NCI-H446 (cell line): ENCODE data around the gene SYNPO2.
"Not testable (repeated sequence)": the region's sequence is repeated elsewhere in the genome, so short reads cannot be mapped to it uniquely, and the experiment has no call there.

Experiments
- DNase-seq, 2 experiments: peaks; one replicate each; lab custom pipeline; 2025; lab: John Stamatoyannopoulos, UW

Gene SYNPO2

DNA sequence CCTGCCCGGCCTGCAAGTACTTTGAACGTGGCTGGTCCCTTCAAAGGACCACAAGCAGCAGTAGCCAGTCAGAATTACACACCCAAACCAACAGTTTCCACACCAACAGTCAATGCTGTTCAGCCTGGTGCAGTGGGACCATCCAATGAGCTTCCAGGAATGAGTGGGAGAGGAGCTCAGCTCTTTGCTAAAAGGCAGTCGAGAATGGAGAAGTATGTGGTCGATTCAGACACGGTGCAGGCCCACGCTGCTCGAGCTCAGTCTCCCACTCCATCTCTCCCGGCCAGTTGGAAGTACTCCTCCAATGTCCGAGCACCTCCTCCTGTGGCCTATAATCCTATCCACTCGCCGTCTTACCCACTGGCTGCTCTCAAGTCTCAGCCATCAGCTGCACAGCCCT is 142.6 kb downstream of the SYNPO2 start:
- DNase-seq = no peak

- no peak for DNase-seq
Observed at GRCh38 chr4:119032921-119033685, 144.4 kb downstream of the SYNPO2 start.

DNA sequence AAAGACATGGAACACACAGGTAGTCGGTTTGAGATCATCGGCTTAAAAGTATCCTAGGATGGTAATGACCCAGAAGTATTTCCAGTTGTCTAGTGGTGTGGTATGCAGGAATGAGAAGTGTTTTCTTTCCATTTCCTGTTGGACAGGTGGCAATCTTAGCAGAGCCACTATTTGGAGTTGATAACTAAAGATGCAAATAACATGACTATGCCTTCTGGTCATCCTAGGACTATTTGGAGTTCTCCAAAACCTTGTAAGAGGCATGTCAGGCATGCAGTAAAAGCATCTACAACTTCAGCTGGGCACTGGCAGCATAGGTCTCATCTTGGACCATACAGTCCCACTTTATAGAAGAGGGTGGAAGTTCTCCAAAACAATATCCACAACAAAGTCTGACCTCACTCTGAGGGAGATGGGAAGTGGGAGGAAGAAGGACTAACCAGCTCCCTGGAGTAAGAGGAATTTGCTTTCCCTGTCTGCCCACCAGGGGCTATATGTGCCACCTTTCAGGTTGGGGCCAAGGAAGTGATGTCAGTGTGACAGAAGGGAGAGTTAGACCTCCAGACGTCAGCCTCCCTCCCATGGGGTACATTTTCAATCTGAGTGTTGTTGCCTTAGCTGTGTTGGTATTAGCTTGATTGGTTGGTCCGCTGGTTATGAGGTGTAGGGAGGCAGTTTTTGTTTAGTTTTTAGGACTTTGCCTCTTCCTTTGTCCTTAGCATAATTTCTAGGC is 145.8 kb downstream of the SYNPO2 start:
- DNase-seq = no peak

- DNase-seq = no peak
Observed at GRCh38 chr4:119035951-119036737, 147.5 kb downstream of the SYNPO2 start.

DNA sequence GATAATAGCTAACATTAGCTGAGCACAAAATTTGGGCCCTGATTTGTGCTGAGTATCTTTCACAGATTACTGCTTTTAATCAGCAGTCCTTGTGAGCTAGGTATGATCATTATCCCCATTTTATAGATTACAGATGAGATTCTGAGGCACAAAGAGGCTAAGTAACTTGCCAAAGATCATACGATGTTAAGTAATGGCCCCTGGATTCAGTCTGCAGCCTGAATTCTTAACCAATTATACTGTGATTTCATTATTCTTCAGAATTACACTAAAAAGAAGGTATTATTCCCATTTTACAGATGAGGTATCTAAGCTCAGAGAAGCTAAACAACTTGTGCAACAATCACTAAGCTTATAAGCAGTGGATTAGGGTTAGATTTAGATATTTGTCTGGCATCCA is 149.1 kb downstream of the SYNPO2 start:
- no peak for DNase-seq

- no peak for DNase-seq
Observed at GRCh38 chr4:119038116-119038841, 149.6 kb downstream of the SYNPO2 start.

DNA sequence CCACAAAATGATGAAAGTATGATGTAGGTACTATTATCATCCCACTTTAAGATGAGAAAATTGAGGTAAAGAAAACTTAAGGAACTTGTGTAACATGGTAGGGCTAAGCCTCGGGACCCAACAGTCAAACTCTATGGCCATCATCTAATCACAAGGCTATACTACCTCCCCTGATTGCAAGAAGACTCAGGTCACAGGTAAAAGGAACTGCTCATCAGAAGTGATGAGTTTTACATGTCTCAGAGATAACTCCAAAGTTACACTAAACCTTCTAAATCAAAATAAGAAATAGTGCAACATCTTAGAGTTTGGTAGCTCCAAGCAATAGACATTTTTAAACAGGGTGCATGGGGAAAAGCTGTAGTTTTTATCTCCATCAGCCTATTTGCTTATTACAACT is 150.5 kb downstream of the SYNPO2 start:
- no peak for DNase-seq

DNA sequence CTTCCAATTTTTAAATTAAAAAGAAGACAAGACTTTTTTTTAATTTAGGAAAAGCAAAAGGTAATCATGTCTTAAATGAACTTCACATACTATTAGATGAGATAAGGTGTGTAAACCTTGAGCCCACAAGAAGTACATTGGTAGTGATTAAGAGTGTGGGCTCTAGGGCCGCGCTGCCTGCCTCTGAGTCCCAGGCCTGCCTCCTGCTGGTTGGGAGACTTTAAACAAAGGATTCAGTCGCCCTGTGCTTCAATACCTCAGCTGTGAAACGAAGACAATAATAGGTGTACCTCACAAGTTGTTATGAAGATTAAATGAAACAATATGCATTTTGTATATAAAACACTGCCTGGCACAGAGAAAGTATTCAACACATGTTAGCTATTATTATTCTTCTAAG is 151.1 kb downstream of the SYNPO2 start:
- DNase-seq = no peak

- DNase-seq = no peak
Observed at GRCh38 chr4:119040261-119040660, 151.6 kb downstream of the SYNPO2 start.

GRCh38 chr4:119040694-119041185 is 152.1 kb downstream of the SYNPO2 start:
- no peak for DNase-seq

DNA sequence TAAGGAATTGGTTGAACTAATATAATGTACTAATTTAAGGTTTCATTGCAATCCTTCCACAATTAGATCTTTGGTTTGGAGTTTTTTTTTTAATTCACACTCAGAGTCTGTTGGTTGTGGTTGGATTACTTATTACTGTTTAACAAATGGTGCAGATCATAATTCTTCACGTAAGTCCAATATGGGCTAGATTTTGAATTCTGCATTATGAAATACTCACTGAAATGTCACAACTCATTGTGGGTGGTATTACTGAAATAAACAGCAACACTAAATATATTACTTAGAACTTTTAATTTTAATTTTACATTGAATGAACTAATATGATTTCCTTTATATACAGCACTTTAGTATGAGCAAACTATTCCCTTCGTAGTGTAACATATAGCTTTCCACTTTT is 152.7 kb downstream of the SYNPO2 start:
- DNase-seq = no peak

DNA sequence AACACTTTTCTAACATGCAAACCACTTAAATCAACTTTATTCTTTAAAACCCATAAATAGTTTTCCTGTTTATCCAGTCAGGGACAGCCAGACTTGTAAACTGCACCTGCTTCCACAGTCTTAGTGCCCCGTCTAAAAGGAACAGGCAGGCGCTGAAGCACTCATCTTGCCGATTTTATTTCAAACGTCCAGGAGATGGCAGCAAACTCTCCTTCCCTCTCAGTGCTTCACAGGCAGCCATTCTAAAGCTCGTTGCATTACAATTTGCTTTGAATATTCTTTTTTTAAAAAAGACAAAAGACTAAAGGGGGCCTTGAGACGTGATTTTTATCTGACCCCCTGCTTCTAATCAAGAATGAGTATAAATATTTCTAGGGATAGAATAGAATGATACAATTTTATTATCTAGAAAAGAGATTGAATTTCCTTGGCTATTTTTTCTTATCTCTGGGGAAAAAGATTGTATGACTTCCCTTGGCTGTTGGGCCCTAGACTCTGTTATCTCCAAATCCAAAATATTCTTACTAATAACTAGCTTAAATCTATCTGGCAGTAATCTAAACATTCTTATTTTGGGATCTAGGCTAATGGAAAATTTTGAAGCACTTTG is 153.4 kb downstream of the SYNPO2 start:
- peak; percentile 39 to 64 for DNase-seq

DNA sequence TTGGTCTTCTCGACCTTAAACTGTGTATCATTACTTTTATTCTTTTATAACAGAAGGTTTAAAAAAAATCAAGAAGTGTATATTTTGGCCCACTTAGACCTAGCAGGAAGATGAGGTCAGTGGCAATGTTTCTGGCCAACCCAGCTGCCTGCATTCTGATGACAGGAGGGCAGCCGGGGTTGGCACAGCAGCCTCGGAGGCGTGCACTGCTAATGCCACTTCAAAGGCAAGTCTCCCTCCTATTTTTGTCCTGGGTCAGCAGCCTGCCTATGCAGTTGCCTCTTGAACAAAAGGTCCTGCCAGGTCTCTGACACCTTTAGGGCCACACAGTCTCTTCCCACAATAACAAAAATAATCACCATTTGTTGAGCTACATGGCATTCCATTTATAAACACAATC is 157.6 kb downstream of the SYNPO2 start:
- DNase-seq = no peak

DNA sequence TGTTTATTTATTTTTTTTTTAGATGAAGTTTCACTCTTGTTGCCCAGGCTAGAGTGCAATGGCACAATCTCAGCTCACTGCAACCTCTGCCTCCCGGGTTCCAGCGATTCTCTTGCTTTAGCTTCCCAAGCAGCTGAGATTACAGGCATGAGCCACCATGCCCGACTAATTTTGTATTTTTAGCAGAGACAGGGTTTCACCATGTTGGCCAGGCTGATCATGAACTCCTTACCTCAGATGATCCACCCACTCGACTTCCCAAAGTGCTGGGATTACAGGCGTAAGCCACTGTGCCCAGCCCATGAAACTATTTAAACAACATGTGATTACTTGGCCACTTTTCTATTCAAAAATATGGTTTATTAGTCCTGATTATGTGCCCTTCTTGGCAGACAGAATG is 158.4 kb downstream of the SYNPO2 start:
- not testable (repeated sequence) for DNase-seq

GRCh38 chr4:119048446-119048845 is 159.8 kb downstream of the SYNPO2 start:
- no peak for DNase-seq

DNA sequence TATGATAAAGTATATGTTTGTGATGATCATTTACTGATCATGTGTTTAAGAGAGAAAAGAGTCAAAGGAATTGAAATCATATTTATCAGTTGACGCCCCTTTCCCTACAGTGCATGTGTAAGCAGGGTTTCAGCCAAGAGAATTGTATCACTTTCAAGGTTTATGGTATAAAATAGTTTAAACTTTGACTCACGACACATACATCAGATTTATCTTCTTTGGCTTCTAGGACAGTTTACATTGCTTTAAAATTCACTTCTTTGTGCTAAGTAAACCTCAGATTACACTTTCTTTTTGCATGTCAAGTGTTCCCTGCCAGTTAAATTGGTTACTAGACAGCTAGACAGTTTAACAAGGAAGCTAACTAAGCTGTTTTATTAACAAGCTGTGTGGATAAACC is 160.7 kb downstream of the SYNPO2 start:
- no peak for DNase-seq

DNA sequence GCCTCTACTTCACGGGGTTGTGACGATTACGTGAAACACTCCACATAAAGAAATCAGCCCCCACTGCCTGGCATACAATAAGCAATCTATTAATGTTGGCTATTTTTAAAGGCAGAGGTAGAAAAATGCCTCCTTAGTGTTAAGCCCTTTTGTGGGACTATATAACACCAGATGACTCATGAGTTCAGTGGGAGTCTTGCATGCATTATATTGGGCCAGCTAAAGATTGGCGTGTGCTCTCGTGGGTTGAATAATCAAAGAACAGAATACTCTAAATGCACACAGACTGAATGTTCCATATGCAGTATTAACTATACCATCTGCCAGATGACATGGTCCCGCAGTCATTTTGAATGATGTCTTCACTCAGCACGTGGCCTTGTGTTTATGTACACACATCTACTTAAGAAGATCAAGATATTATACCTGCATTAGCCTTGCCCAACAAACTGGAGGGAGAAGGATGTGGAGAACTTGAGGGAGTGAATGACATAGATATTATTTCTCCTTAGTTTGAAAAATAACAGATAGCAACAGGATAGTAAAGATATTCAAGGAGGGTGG is 162.0 kb downstream of the SYNPO2 start:
- no peak for DNase-seq

DNA sequence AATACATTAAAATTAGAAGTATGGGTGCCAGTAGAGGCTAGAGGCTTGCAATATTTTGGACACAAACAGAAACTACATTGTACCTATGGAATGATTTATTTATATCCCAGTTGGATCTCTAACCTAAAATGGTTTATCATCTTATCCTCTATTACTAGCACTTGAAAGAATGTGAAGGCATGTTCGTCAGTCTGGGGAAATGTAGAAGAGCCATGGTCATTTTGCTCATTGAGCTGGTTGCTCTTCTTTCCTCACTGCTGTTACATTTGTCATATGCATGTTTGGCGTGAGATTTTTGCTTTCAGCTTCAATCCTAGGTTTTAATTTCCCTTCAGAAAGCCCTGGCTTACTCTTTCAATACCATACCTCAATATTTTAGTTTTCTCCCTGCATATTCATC is 164.6 kb downstream of the SYNPO2 start:
- no peak for DNase-seq

DNA sequence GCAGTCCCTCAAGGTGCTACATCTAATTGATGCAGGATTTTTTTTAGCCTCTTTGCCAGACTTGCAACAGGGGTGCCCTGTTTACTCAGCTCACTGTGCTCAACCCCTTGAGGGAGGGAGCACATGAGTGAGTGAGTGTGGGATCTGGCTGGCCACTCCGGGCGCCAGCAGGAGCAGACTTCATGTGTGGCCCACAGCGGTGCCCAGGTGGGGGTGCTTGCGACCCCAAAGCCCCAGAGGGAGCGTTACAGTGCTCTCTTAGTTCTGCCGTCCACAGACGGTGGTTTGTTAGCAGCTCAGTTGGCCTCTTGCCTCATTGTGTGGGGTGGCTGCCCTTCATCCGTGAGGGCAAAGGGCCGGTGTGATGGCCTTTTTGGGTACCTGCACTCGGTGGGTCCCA is 165.3 kb downstream of the SYNPO2 start:
- DNase-seq = no peak

- no peak for DNase-seq
Observed at GRCh38 chr4:119057417-119057816, 168.8 kb downstream of the SYNPO2 start.

DNA sequence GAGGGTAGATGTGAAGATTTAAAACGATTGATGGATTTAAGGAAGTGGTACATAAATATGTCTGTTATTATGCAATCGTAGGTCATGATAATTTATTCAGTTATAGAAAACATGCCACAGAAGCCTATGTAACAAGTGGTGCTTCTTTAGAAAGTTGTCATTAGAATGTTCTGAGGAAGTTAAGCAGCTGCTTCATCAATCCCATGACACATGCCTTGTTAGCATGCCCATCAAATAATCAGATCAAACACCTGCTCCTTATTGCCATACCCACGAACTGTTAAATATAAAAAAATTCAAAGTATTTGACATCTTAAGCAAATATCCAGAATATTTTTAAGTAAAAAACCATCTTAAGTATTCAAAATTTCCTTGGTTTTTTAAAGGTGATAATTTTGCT is 170.6 kb downstream of the SYNPO2 start:
- DNase-seq = no peak
